COR-L47 (cell line): ENCODE measurements around the gene GNG13.
"Not testable (repeated sequence)": the region's sequence is repeated elsewhere in the genome, so short reads cannot be mapped to it uniquely, and the experiment has no call there.

Source experiments
- DNase-seq: peaks from one replicate; lab custom pipeline; 2025; lab: John Stamatoyannopoulos, UW

Gene GNG13, protein sequence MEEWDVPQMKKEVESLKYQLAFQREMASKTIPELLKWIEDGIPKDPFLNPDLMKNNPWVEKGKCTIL

DNA sequence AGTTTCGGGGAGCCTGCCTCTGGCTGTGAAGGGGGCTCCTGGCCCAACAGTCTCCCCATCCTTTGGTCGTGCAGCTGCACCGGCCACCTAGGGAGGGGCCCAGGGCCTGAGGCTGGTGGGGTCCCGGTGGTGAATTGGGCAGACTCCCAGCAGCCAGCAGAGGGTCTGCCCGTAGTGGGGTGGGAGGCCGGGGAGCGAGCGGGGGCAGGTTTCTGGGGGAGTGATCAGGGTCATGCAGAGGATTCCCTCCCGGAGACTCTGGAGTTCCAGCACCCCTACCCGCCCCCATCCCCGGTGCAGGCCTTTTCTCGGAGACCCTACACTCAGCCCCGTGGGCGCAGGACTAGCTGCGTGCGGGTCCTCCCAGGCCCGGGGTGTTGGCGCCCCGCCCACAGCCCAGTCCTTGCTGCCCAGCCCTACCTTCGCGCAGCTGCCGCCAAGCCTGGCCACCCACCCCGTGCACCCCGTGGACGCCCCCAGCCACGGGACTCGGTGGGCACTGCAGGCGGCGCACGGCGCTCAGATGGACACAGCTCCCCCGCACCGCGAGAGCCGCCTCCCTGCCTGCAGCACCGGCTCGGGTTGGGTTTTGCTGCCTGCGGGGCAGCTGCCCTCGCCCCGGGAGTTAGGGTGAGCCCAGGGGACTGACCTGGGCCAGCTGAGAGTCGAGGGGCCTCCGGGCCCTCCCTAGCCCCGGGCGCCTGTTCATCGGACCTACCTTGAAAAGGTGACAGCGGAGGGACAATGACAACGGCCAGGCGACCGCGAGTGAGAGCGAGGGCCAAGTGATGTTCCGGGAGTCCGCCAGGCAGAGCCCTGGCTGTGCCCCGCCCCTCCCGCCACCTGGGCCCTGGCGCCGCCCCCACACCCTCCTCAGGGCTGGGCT is at the start of gene GNG13:
Gene GNG13 (minus strand): TSS at position 787 of the 886 bp plus-strand sequence. CDS start 1,657 bp downstream, outside the sequence.
- DNase-seq: no peak

DNA sequence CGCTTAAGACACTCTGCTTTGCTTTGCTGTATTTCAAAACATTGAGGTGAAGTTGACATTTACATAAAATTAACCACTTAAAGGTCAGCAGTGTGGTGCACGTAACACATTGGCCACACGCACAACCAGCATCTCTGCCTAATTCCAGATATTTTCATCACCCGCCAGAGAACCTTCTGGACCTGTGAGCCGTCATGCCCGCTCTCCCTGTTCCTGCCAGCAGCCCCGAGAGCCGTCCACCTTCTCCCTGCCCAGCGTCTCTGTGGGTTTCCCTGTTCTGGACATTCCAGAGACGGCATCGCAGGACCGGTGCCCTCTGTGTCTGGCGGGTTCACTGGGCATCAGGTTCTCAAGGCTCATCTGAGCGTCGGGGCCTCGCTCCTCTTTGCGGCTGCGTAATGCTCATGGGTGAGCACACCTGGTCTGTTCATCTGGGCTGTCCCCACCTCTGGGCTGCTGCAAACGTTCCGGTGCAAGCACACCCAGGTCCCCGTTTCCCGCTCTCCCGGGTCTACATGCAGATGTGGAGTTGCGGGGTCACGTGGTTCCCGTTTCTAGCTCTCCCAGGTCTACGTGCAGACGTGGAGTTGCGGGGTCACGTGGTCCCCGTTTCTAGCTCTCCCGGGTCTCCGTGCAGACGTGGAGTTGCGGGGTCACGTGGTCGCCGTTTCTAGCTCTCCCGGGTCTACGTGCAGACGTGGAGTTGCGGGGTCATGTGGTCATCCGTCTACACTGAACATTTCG is 48.1 kb upstream of the GNG13 start:
- no peak for DNase-seq

DNA sequence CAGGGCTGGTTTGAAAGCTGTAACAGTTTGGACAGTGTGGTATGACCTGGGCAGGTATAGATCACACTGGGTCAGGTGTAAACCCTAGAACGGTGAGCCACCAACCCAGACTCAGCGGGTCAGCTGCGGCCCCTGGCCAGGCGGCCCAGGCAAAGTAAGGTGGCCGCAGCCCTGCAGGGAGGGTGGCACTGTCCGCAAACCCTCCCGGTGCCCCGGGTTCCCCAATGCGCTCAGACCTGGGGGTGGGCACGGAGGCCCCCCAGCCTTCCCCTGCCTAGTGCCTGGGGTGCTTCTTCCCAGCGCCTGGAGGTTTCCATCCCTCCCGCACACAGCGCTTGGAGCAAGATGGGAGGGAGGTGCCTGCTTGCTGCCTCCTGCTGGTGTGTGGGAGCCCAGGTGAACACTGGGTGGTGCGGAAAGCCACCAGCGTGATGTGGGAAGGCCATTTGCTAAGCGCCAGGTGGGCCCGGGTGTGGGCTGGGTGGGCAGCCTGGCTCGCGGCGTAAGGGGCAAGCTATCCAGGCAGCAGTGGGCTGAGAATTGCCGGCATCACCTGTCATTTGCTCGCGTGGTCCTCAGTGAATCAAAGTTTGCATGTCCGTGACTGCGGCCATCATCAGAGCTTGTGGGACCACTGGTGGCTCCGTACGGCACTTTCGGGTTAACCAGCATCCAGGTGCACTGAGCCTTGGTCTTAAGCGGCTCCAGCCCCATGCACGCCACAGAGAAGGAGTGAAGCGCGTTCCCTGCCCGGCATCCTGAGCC is 47.3 kb upstream of the GNG13 start:
- no peak for DNase-seq

DNA sequence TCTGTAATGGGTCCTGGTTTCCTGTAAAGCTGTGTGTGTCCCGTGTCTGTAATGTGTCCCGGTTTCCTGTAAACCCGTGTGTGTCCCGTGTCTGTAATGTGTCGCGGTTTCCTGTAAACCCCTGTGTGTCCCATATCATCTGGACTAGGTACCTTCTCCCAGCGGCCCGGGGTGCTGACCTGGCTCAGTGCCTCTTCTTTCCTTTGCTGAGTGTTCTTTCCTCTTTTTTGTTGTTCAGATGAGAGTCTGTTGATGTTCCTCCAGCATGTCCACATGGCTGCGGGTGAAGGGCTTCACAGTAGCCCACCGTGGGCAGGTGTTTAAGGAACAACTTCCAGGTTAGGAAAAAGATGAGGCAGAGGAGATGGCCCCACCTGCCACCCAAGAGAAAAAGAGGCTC is 46.6 kb upstream of the GNG13 start:
- DNase-seq: no peak

DNA sequence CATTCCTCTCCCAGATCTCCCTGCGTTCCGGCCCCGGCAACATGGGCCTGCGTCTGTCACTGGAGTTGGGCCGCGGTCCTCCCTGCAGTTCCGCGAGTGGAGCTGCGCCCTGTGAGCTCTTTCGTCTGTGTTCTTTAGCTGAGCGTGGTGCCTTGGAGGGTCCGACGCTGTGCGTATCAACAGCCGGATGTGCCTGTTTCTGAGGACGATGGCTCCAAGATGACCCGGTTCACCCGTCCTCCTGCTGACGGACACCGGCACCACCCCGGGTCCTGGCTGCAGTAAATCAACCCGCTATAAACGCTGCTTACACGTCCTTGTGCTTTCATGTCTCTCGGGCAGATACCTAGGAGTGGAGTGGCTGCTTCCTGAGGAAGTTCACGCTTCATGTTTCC is 44.8 kb upstream of the GNG13 start:
- no peak for DNase-seq

DNA sequence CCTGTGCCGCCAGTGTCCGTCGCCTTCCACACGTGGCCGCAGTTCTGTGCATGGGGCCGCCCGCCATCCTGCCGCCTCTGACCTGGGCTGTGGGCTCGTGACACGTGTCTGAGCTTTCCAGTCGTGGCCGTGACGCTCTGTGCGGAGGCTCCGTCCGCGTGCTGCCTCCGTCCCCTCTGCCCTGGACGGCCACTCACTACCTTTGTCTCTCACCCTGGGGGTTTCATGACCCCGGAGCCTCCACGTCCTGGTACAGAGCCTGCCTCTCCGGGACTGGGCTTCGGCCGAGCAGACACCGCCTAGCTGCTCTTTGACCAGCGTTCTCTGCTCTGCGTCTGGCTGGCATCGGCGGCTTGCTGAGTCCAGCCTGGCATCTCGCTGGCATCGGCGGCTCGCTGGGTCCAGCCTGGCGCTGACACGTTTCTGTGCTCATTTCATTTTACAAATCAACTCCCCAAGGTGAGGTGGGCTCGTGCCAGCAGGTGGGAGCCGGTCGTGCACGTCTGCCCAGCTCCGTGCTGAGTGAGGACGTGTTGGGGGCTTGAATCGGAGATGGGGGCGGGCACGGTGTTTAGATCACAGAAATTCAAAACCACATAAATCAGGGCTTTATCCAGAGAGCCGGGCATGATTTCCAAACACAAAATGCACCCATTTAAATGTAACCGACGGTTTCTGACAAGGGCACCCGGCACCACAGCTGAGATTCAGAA is 44.3 kb upstream of the GNG13 start:
- DNase-seq: no peak

DNA sequence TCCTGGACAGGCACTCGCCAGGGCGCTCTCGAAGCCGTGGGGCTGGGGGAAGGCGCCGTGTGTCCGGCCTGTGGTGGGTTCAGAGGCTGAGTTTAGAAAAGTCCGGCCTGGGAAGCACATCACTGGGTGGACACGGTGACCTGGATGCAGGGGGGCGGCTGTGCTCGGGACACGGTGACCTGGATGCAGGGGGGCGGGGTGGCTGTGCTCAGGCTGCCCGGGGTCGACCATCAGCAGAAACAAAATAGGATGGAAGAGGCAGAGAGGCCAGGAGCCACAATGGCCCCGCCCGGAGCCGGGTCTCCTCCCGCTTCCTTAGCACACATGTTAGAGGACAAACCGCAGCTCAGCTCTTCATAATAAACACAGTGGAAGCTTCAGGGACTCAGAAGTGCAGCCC is 43.2 kb upstream of the GNG13 start:
- DNase-seq: no peak

DNA sequence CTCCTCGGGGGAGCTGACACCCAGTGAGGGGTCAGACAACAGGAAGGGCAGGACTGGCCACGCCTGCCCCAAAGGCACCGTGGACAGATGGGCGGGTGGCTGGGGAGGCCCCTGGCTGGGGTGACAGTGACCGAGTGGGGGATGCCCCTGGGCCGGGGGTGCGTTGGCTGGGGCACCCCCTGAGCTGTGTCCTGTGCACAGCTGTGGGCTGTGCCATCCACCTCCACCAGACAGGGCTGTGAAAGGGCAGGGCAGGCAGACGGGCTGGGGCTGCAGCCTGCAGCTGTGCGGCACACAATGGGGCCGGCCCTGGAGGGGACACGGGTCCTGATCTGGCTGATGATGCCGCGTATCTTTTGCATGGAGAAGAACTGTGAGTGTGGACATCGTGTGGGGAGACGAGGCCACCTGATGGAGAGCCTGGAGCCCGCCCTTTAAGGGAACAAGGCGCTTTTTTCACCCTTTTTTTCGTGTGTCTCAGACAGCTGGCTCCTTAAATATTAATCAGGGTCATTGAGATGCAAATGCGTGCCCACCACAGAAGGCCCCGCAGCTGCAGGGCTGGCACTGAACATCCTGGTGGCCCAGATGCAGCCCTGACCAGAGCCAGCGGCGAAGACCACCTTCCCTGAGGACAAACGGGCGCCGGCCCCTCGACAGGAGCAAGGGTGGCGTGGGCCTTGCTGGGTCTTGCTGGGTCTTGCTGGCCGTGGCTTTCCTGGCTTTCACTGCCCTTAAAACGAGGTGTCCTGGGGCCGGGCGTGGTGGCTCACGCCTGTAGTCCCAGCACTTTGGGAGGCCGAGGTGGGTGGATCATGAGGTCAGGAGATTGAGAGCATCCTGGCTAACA is 42.4 kb upstream of the GNG13 start:
- no peak for DNase-seq

DNA sequence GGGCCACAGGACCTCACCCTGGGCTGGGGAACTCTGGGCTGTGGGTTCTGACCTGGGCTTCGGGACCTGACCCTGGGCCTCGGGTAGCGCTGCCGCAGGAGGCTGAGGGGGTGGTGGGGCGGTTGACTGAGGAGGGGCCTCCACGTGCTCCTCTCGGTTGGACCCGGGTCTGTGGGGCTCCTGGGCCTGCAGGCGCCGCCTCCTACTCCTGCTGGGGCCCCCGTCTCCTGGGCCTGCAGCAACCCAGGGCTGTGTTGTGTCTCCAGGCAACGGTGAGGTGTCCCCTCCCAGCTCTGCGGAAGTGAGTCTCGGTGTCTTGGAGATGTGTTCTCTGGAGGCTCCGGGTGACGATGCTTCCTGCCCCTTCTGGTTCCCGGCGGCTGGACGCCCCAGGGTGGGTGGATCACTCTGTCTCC is 41.5 kb upstream of the GNG13 start:
- peak; percentile 38 for DNase-seq

DNA sequence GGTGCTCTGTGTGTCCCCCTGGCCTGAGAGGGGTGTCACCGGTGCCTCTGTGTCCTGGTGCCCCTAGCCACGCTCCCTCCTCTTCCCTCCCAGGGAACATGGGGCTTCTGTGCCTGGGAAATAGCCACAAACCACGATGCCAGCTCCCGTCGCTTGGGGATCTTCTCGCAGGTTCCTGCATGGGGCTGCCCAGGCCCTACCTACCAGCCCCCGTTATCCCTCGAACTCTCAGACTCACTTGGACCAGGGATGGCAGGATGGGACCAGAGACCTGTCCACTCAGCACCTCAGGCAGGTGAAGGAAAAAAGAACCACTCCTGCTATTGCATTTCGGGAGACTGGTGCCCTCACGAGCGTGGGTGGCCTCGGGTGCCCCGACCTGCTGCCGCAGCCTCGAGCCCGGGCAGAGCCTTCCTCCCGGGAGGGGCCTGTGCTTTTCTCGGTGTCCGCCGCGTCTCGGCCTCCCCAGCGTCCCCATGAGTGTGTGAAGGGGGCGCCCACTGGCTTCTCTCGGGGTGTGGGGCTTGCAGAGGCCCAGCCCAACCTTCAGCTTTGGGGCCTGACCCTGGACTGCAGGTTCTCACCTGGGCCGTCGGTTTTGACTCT is 41.0 kb upstream of the GNG13 start:
- no peak for DNase-seq

DNA sequence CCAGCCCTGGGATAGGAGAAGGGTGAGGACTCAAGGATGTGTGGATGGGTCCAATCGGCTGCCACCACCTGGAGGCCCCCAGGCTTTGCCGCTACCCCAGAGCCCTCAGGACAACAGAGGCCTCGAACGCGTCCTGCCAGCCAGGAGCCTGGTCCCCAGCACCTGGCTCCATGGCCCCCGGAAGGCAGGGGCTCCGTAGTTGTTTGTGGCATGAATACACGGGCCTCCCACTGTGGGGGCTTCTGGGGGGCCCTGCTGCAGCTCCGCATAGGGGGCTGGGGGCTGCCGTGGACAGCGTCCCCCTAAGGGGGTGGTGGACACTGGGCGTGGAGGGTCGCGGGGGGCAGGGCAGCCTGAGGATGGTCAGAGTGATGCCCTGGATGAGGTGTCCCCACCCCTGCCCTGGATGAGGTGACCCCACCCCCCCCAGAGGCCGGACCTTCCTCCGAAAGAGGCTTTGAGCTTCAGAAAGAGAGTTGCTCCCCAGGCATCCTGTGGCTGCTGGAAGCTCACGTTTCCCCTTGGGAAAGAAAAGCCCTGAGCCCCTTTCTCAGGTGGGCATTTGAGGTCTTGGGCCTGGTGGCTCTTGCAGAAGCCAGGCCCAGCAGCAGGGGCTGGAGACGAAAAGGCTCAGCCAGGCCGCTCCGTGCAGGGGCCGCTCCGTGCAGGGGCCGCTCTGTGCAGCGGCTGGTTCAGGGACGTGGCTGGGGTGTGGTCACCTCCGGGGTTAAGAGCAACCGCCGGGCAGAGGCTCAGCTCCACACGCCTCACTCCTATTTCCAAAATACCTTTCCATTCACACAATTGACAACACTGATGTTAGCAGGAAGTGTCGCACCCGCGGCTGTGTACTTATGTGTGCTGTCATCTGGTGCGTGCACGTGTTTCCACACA is 40.3 kb upstream of the GNG13 start:
- DNase-seq: no peak

DNA sequence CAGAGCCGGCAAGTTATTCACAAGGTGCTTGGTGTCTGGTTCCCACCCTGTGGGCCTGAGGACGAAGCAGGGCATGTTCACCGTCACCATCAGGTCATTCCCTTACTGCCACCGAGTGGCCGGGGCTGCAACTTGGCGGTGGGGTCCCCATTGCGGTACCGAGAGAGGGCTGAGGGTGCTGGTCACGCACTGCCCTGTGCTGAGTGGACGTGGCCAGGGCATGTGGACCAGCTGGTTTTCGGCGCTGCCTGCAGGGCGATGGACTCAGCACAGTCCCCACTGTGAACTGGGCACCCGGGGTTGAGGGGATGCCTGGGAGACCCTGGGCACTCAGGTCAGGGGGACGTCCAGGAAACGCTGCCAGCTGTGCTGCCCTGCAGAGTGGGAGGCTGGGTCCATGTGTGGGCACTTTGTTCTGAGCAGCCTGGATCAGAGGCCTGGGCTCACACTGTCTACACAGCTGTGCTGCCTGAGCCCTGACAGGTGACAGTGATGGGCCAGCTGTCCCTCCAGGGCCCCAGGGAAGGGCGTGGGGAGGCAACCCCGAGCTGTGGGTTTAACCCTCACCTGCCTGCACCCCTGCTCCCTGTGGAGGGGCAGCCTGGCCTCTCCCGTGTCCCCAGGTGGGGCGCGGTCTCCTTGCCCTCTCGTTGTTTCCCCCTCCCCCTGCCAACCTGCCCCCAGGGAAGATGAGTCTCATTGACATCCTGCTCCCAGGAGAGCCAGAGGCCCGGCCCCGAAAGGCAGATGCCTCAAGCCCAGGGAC is 39.3 kb upstream of the GNG13 start:
- no peak for DNase-seq

DNA sequence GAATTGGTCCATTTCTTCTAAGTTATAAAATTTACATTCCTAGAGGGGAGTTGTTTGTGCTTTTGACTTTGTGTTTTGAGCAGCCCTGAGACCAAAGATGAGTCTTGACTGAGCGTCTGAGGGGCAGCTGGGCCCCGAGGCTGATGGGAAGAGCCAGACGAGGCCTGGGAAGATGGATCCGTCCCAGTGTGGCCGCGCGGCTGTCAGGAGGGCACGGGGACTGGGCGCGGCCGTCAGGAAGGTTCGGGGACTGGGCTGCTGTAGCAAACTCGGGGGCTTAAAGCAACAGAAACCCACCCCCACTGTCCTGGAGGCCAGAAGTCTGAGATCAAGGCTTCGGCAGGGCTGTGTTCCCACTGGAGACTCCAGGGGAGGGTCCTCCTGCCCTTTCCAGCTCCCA is 38.2 kb upstream of the GNG13 start:
- no peak for DNase-seq

DNA sequence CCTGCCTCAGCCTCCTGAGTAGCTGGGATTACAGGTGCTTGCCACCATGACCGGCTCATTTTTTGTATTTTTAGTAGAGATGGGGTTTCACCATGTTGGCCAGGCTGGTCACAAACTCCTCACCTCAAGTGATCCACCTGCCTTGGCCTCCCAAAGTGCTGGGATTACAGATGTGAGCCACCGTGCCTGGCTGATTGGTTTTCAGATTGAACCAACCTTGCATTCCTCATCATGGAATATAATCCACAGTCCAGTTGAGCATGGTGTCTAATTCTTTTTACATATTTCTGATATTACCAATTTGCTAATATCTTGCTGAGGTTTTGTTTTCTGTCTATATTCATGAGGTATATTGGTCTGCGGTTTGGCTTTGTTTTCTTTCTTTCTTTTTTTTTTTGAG is 36.3 kb upstream of the GNG13 start:
- not testable (repeated sequence) for DNase-seq

DNA sequence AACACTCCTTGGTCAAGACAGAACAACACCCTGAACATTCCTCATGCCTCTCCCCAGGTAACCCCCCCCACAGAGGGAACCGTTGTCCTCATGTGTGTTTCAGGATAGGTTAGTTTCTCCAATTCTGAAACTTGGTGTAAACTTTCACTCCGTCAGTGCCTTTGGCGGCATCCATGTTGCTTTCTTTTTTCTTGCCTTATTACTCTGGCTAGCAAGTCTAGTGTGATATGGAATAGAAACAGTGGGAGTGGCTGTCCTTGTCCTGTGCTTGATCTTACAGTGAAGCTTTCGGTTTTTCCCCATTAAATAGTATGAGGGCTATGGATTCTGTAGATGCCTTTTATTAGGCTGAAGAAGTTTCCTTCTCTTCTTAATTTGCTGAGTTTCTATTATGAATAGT is 35.7 kb upstream of the GNG13 start:
- no peak for DNase-seq

DNA sequence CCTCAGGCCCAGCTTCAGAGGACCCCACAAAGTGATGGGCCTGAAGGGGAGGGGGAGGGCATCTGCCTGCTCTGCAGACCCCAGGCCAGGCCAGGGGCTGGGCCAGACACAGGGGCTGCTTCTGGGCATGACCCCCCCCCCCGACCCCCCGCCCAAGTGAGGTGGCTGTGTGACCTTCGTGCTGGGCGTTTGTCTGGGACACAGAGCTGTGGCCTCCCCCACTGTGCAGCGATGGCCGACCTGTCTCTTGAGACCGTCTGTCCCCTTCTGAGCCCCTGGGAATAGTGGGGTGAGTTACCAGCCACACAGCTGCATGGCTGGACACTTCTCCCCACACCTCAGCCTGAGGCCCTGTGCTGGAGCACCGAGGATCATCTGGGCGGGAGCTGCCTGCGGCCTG is 34.8 kb upstream of the GNG13 start:
- DNase-seq: no peak

DNA sequence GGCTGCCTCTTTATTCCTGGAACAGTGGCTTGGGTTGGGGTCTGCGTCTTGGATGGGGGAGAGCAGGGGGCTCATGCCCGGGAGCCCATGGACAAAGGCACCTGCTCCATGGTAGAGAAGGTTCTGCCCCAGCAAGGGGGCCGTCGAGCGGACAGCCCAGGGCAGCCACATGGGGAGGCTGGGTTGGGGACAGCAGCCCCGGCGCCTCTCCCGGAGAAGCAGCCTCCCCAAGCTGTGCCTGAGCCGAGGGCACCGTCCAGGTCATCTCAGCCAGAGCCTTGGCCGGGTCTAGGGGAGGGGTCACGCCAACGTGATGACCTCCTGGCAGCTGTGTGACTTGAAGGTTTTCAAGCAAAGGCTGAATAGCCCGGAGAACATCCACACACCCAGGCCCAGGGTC is 32.9 kb upstream of the GNG13 start:
- DNase-seq: no peak

DNA sequence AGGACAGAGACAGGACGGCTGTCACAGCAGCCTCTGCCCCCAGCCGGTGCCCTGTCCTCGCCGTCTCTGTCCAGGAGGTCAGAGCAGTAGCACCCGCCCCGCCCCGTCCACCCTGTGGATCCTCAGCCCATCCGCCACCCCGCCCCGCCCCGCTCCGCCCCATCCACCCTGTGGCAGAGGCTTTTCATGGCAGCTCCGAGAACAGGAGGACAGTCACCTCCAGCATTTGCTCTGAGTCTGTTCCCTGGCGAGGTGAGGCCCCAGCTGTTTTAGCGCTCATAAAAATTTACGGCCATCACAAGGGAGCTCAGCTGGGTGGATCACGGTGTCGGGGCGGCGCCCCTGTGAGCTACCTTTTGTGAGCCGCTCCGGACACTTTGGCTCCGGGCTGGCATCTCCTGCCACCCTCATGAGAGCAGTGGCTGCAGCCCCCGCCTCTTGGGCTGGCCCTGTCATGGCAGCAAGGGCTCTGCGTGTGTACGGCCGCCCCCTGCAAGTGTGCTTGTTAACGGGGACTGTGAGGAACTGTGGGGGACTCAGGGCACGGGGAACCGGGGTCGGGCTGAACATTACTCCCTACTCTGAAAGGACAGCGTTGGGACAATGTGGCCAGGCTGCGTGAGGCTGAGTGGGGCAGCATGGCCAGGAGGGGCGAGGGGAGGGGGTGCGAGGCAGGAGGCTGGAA is 32.3 kb upstream of the GNG13 start:
- DNase-seq: no peak
